ENCODE measurements around the gene SZRD1.

GRCh38 chr1:16405441-16405840, 38.4 kb downstream of the SZRD1 start:
- TF ChIP-seq REST (IDR thresholded peaks at IDR 0.05) (no peak), CTCF (IDR thresholded peaks at IDR 0.05; ENCODE audit: low read depth, low read length, missing input control) (no peak)

Measured in liver (tissue), 2 donors.